Vagina (tissue), 2 donors: ENCODE data around the gene VPS4B.

Experiments used
- CTCF ChIP-seq, 3 experiments: fragments of 450-650 bp in 2 of 3; fragments of 200-600 bp in 1 of 3; sonication (generic) in 1 of 3; IDR thresholded peaks; one replicate each; pipeline ENCODE4 v1.5.1; 2017 to 2019; ENCODE audit warnings: antibody characterized with exemption in 3 of 3, mild to moderate bottlenecking in 2 of 3, moderate library complexity in 2 of 3
- POLR2A ChIP-seq, 2 donors: fragments of 450-650 bp; IDR thresholded peaks; one replicate each; pipeline ENCODE4 v1.6.1; 2017; ENCODE audit warnings: antibody characterized with exemption in 2 of 2, mild to moderate bottlenecking in 2 of 2, moderate library complexity in 2 of 2
- POLR2AphosphoS5 ChIP-seq, 2 donors: sonication (generic); formaldehyde crosslinking; IDR thresholded peaks; one replicate each; pipeline ENCODE4 v1.9.0; 2017; ENCODE audit warnings: antibody characterized with exemption in 2 of 2, mild to moderate bottlenecking in 2 of 2, low read depth in 1 of 2; ENCODE audit not compliant: insufficient read depth in 1 of 2

- TF ChIP-seq CTCF (IDR thresholded peaks at IDR 0.05) (no peak), POLR2A (IDR thresholded peaks at IDR 0.05) (no peak), POLR2AphosphoS5 (IDR thresholded peaks at IDR 0.05; ENCODE audit: insufficient read depth in 1 of 2, low read depth in 1 of 2) (no peak)
These were observed 18.6 kb upstream of the VPS4B start for GRCh38 chr18:63440881-63441280.
